Stimulated activated CD4-positive, alpha-beta T cell treated with anti-CD3 and anti-CD28 coated beads, Interleukin-4, amount 100 ng/mL, for 4 hours (primary cell): Measurements from ENCODE around the gene MRPL4.

ENCODE experiments used
- DNase-seq, 2 experiments: peaks; one replicate each; pipeline ENCODE4 v3.0.0-alpha.2; 2020

MRPL4 gene

GRCh38 chr19:10290357-10290875, 38.4 kb downstream of the MRPL4 start:
- no peak for DNase-seq

- peak; percentile 53 to 63 for DNase-seq
Measured at GRCh38 chr19:10290876-10291553, 39.0 kb downstream of the MRPL4 start.

- DNase-seq: no peak
Measured at GRCh38 chr19:10291554-10292205, 39.7 kb downstream of the MRPL4 start.

- peak; percentile 64 to 65 for DNase-seq
Measured at GRCh38 chr19:10292206-10292788, 40.3 kb downstream of the MRPL4 start.

- no peak for DNase-seq
Measured at GRCh38 chr19:10292789-10293636, 41.0 kb downstream of the MRPL4 start.

GRCh38 chr19:10293637-10294367, 41.8 kb downstream of the MRPL4 start:
- no peak for DNase-seq

- no peak for DNase-seq
Measured at GRCh38 chr19:10294368-10294697, 42.3 kb downstream of the MRPL4 start.

DNA sequence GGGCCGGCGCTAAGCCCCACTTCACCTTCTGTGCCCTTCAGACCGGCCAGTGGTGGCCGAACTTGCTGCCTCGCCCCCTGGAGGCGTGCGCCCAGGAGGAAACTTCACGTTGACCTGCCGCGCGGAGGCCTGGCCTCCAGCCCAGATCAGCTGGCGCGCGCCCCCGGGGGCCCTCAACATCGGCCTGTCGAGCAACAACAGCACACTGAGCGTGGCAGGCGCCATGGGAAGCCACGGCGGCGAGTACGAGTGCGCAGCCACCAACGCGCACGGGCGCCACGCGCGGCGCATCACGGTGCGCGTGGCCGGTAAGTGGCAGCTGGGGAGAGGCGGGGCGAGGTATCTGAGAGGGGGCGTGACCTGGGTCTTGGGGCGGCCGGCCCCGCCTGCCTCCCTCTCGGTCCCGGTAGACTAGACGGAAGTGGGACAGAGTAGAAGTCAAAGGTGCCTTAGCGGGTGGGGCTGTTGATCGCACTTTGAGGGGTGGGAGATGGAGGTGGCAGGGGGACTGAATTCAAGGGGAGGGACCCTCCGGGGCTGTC, 43.4 kb downstream of the MRPL4 start:
- DNase-seq: peak; percentile 44 to 62

DNA sequence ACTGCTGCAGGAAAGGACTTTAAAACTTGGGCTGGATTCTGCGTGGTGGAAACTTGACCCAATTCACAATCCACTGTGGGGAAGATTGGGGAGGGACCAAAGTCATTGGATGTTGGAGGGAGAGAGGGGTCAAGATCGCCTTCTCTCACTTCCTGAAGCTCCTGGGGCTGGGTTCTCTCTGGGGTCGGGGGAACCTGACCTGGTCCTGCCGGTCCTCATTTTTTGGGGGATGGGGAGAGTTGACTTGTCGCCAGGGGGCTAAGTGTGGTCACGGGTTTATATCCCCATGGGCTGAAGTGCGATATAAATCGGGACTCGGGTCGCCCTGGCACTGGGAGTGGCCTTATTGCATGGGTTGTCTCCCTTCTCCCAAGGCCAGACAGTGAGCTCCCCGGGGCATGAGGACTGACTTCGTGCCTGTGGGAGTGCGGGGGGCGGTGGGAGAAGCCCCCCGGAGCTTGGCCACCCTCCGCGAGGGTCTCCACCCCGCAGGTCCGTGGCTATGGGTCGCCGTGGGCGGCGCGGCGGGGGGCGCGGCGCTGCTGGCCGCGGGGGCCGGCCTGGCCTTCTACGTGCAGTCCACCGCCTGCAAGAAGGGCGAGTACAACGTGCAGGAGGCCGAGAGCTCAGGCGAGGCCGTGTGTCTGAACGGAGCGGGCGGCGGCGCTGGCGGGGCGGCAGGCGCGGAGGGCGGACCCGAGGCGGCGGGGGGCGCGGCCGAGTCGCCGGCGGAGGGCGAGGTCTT, 44.0 kb downstream of the MRPL4 start:
- DNase-seq: no peak

GRCh38 chr19:10299545-10300458, 47.8 kb downstream of the MRPL4 start:
- no peak for DNase-seq

DNA sequence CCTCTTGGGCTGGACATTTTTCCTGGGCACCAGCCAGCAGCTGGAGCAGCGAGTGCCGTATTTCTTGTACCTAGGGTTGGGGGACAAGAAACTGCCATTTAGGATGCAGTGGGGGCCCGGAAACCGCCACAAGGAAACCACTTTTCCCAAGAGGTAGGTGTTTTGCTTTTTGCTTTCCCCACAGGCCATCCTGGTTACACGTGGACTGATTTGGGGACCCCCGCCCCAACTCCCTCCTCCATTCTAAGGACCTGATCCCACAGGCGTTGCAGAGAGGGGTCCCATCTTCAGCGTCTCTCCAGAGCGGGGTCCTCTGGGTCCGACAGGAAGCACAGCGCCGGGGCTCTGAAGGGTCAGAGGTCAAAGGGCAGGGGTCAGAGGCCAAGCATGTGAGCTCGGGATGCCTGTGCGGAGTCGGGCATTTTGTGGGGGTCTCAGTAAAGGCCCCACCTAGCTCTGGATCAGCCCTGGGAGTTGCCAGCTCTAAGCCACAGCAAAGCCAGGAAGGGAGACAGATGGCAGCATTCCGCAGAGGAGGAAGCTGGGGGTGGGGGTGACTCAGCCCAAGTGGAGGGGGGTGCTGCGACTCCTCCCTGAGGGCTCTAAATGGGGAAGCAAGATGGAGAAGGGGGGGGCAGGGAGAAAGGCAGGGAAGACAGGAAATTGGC, 53.3 kb downstream of the MRPL4 start:
- no peak for DNase-seq

GRCh38 chr19:10306327-10306726, 54.3 kb downstream of the MRPL4 start:
- DNase-seq: no peak

DNA sequence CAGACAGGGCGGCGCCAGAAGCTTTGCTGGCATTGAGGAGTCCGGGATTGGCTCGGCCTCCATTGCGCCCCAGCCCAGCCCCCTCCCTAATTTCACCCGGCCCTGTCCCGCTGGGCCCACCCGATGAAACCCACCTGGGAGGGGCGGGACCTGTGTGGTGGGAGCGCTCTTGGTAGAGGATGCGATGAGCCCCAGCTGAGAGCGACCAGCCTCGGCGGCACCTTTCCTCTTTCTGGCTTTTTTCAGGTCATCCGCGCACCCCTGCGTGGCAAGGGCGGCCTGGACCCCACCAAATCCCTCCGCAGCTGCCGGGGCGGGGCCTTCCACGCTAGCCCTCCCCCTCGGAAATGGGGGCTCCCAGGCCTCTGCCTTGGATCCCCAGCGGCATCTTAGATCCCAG, 57.4 kb downstream of the MRPL4 start, which contains the start of gene ZGLP1:
TSS of gene ZGLP1 (minus strand) at position 393 of the 400 bp plus-strand sequence.
- DNase-seq: no peak
